ENCODE results near the gene APOBEC3A.

Gene APOBEC3A

DNA sequence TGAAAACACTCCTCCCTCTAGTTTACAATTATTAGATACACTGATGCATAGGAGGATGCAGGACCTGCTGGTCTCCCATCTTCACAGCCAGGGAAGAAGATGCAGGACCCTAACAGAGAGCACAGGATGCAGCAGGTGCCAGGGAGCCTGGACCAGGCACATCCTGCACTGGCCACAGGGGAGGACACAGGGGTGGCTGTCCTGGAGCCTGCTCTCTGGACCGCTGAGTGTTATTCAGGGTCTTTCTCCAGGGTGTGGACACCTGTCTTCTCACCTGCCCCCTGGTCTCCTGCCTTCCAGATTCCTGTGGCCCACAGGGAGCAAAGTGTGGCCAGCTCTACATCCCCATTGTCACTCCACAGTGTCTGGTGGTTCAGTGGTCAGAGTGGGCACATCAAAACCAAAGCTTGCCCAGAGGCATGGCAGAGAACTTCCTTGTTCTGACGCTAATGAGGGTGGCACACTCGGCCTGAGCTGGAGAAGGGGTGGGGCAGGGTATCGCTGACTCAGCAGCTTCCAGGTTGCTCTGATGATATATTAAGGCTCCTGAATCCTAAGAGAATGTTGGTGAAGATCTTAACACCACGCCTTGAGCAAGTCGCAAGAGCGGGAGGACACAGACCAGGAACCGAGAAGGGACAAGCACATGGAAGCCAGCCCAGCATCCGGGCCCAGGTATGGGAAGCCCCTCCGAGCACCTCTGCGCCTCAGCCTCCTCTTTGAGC is at the start of gene APOBEC3A:
APOBEC3A (plus strand) TSS at position 564 of the 725 bp plus-strand sequence; CDS start at position 647, 83 bp downstream.
- no peak for DNase-seq (ENCODE audit: low read depth in 2 of 2)

DNA sequence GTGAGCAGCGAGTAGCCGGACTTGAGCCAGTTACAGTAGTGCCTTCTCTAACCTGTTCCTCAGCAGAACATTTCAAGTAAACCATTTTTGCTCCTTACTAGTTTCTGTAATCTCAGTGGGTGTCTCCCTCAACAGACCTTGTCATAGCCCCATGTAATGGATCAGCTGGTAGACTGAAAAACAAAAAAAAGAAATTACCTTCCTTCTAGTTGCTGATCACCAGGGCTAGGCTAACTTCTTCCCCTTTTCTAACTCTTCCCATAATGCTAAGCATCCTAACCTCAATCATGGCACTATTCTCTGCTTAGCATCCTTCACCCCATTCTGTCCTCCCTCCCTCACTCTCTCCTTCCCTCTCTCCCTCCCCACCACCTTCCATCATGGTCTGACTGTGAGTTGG is 49.6 kb upstream of the APOBEC3A start:
- DNase-seq (ENCODE audit: low read depth in 2 of 2): no peak

DNA sequence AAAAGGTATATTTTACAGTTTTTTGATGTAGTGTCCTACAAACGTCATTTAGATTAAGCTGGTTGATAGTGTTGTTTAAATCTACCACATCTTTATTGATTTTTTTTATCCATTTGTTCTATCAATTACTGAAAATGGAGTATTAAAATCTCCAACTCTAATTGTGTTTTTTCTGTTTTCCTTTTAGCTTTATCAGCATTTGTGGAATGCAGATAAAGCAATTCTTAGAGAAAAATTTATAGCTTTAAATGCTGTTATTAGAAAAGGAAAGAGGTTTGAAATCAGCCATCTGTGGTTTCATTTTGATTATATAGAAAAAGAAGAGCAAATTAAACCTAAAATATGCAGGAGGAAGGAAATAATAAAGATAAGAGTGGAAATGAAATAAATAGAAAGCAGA is 46.0 kb upstream of the APOBEC3A start:
- DNase-seq (ENCODE audit: low read depth in 2 of 2): no peak

DNA sequence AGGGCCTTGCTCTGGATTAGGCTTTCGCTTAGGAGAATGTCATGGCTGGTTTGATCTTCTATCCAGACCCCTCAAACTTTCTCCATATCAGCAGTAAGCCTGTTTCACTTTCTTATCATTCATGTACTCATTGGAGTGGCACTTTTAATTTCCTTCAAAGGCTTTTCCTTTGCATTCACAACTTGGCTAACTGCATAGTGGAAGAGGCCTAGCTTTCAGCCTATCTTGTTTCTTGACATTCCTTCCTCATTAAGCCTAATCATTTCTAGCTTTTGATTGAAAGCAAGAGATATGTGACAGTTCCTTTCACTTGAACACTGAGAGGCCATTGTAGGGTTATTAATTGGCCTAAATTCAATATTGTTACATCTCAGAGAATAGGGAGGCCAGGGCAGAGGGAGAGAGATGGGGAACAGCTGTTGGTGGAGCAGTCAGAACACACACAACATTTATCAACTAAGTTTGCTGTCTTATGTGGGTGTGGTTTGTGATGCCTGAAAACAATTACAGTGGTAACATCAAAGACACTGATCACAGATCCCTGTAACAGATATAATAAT is 37.7 kb upstream of the APOBEC3A start:
- no peak for DNase-seq (ENCODE audit: low read depth in 2 of 2)

DNA sequence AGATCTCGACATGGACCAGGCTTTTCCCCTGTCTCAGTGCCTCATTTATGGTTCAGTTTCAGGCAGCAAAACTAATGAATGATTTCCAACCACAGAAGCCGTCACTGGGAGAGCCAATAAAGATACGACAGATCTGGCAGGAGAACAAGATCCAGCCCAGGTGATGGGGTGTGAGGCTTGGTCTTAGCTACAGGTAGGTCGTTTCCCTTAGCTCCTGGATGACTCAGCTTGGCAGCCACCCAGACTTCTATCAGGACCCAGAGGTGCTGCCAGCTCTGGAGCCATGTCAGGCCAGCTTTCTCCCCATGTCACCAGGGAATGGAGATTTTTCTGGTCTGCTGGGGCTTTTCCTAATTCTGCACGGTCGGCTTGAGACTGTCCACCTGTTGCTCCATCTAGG is 36.3 kb upstream of the APOBEC3A start:
- DNase-seq (ENCODE audit: low read depth in 2 of 2): no peak

DNA sequence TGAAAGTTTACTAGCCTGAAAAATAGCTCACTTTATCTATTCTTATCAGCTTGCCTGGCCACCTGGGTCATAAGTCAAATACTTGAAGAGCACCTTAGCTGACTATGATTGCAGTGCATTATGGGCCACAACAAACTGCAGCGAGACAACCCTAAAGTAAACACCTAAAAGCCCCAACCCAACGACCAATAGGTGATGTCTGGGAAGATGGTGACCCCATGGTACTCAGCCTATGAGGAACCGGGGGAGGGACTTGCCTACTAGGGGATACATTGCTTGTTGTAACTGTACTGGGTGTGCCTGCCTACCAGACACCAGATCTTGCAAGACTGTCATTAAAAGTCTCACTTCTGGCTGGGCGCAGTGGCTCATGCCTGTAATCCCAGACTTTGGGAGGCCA is 35.6 kb upstream of the APOBEC3A start:
- DNase-seq (ENCODE audit: low read depth in 2 of 2): no peak

DNA sequence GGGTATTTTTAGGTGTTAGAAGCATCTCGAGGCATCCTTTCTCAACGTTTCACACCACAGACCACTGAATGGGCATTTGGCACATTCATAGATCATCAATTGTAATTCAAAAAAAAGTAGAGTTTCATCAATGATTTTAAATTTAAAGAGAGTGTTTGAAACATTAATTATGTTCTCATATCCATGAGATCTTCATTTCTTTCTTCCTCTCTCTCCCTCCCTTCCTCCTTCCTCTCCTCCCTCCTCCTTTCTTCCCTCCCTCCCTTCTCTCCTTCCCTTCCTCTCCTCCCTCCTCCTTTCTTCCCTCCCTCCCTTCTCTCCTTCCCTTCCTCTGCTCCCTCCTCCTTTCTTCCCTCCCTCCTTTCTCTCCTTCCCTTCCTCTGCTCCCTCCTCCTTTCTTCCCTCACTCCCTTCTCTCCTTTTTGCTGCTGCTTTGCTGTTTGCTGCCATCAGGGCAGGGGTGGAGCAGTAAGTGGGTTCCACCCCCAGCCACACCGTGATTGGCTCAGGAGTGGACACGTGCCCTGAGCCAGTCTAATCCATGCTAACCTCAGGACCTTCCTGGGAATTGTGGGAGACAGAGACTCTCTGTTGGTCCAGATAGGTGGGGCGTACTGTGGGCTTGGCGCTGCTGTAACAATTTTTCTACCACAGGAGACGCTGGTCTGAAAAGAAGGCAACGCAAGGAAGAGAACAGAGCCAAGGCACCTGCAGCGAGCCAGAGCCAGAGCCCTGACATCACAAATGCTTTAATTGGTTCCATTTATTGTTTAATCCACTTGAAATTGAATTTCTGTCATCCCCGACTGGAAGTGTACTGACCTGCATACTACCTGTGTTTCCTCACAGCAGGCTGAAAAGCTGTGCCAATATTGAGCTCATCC is 33.7 kb upstream of the APOBEC3A start:
- DNase-seq (ENCODE audit: low read depth in 2 of 2): no peak

DNA sequence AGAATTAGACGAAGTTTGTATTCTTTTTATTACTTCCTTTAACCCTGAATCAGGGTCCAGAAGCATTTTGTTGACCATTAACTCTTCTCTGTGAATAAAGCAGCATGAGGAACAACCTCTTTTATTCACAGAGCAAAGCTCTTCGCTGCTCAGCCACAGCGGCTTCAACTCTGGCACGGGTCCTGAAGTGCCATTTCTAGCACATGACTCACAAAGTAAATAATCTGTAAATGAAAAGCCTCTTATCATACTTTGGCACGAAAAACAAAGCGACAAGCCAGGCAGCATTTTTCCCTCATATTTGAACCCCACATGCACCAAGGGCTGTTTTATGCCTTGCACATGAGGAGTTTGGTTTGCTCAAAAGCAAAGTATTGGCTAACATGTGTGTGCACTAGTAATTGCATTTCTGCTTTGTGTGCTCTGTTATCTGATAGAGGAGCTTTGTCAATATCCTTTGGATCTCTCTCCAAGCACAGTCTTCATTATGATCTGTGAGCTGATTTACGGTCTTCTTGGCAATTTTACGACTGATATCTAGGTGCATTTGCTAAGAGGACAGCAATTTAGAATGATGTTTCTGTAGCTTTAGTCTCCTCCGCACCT is 33.0 kb upstream of the APOBEC3A start:
- no peak for DNase-seq (ENCODE audit: low read depth in 2 of 2)

DNA sequence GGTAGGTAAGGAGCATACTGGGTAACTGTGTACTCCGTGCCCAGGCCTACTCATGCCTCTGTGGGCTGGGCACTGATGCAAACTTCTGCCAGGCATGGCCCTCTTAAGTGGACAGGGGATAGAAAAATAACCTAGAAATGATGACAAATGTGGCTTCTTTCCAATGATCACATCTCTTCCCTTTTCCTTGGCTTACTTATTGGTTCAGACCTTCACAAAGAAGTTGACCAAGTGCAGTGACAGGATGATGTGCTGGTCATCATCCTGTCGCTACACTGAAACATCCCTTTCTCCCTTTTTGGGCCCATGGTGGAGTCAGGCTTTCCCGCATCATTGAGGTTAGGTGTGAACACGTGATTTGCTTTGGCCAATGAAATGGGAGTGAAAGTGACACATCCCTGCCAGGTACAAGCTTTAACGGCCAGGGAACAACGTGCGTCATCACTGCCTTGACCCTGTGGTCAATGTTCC is 31.8 kb upstream of the APOBEC3A start:
- no peak for DNase-seq (ENCODE audit: low read depth in 2 of 2)

DNA sequence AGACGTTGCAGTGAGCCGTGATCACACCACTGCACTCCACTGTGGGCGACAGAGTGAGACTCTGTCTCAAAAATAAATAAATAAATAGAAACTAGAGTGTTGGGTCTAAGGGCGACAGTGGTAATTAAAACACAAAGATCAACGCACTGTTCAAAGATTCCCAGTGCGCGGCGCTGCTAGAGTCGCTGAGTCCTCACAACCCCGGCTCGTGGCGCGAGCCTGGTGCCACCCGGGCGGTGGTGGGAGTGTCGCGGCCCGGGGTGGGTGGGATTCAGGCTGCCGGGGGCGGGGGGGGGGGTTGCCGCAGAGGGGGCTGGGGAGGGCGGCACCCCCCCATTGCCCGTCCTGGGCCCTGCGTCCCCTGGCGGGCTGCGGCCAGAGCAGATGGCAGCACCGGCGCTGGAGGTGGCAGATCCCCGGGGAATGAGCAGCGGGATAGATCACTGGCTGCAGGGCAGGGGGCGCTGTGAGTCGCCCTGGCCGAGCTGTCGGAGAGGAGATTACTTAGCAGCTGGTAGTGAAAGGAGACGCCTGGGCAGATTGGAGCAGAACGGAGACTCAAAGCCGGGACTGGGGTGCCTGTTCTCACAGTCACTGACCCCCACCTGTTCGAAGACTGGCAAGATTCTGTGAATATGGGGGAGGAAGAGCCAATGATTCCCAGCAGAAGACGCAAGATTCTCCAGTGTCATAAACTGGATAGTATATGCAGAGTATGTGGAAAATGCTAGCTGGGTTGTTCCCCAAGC is 30.2 kb upstream of the APOBEC3A start:
- DNase-seq (ENCODE audit: low read depth in 2 of 2): peak in 1 of 2 experiments; percentile 54

DNA sequence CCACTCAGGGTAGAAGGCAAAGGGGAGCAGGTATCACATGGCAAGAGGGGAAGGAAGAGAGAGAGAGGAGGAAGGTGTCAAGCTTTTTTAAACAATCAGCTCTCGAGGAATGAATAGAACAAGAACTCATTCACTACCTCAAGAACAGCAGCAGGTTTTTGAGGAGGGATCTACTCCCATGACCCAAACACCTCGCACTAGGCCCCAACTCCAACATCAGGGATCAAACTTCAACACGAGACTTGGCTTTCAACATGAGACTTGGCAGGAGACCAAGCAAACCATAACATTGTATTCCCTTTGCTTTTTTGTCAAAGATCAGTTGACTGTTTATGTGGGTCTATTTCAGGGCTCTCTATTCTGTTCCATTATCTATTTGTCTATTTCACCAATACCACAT is 26.9 kb upstream of the APOBEC3A start:
- no peak for DNase-seq (ENCODE audit: low read depth in 2 of 2)

DNA sequence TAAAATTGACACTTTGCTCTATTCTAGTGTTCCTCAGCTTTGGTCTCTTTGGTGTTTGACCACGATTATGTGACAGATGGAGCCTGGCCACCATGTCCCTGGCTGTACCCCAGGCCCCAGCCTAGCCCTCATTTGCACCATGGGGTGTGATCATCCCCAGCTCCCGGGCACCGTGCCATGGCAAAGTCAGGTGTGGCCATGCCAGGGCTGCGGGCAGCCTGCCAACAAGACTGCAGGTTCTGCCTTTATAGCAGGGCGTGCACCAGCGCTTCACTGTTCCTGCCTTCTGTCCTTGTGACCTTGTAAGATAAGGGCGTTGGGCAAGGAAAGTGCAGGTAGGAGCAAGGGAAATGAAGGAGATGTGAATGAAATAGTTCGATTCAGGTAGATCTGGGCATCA is 22.4 kb upstream of the APOBEC3A start:
- no peak for DNase-seq (ENCODE audit: low read depth in 2 of 2)

DNA sequence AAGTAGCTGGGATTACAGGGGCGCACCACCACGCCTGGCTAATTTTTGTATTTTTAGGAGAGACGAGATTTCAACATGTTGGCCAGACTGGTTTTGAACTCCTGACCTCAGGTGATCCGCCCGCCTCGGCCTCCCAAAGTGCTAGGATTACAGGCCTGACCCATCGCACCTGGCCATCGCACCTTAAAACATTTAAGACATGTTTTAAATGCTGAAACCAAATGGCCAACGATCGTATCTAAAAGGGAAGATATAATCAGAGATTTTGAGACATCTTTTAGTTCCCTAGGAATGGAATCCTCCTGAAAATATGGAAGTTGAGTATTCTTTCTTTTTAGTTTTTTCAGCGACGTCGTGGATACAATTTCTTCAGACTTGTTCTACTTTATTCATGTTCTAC is 21.8 kb upstream of the APOBEC3A start:
- no peak for DNase-seq (ENCODE audit: low read depth in 2 of 2)

DNA sequence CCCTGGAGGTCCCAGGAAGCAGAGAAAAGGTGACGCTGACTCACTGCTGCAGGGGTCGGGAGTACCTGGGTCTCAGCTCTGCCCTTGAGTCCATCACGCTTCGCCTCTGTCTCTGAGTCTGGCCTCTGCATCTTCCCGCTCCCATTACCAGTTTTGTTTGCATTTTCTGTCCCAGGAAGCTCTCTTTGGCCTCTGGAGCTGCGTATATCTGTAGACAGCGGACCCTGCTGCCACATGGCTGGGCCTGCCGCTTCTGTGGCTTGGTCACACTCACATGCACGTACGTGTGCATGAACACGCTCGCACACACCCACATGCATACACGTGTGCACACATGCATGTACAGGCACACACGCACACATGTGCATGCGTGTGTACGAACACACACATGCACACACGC is 20.8 kb upstream of the APOBEC3A start:
- no peak for DNase-seq (ENCODE audit: low read depth in 2 of 2)

DNA sequence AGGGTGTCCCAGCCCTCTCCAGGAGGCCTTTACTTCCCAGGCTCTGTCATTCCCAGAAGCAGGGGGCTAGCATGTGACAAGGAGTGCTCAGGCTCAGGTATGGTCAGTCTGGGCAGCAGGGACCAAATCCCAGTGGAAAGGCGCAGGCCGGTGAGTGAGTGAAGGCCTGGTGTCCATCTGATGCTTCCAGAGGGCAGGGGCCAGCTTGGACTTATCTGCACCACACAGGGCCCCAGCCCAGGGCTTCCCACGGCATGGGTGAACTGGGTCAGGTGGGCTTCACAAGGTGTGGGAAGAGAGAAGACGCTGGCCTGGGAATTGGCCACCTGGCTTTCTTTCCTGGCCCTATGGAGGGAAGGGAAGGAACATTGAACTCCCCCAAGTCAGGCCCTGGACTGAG is 20.4 kb upstream of the APOBEC3A start:
- DNase-seq (ENCODE audit: low read depth in 2 of 2): no peak

DNA sequence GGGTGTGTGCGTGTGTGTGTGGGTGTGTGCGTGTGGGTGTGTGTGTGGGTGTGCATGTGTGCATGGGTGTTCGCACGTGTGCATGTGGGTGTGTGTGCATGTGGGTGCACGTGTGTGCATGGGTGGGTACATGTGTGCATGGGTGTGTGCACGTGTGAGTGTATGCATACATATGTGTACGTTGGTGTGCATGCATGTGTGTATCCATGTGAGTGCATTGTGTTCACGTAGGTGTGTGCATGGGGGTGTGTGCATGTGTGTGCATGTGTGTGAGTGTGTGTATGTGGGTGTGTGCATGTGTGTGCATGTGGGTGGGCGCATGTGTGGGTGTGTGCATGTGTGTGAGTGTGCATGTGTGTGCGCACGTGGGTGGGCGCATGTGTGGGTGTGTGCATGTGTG is 19.9 kb upstream of the APOBEC3A start:
- no peak for DNase-seq (ENCODE audit: low read depth in 2 of 2)

DNA sequence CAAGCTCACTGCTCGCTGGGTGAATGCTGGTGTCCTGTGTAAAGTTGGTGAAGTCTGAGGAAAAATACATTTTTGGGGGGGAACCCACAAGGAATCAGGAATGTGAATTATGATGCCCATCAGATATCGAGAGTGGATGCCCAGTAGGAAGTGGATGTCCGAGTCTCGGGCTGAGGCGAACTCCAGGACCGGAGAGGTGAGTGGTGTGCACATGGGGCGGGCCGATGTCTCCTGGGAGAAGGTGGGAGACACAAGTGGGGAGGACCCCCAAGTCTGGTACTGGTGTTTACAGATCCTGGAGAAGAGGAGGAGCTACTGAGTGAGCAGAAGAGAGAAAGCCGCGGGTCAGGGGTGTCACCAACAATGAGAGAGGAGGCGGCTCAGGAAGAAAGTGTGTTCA is 19.2 kb upstream of the APOBEC3A start:
- no peak for DNase-seq (ENCODE audit: low read depth in 2 of 2)

DNA sequence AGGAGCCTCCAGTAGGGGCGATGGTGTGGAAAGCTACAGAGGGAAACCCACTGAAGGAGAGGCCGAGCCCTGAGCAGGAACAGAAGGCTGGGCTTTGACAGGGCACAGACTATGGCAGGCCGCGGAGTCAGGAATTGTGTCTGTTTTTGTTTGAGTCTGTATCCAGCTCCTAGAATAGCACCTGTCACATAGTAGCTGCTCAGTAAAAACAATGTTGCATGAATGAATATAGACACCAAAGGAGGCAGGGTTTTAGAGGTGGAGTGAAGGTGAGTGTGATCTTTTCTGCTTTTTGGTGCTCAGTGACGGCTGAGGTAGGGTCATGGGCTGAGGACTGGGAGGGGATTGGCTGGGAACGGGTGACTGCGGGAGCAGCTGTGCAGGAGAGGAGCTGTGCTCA is 18.5 kb upstream of the APOBEC3A start:
- no peak for DNase-seq (ENCODE audit: low read depth in 2 of 2)

DNA sequence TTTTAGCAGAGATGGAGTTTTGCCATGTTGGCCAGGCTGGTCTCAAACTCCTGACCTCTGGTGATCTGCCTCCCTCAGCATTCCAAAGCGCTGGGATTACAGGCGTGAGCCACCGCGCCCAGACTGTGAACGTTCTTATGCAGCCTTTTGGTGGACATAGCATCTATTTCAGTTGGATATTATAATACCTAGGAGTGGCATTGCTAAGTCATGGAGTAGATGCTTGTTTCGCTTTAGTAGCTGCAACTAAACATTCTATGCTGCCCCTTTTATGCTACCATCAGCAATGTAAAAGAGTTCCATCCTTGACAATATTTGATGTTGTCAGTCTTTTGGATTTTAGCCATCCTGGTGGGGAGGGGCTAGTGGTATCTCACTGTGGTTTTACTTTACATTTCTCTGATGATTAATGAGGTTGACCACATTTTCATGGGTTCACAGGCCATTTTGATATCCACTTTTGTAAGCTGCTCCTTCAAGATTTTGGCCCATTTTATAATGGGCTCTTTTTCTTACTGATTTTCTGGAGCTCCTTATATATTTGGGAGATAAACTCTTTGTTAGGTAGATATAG is 16.5 kb upstream of the APOBEC3A start:
- DNase-seq (ENCODE audit: low read depth in 2 of 2): no peak

DNA sequence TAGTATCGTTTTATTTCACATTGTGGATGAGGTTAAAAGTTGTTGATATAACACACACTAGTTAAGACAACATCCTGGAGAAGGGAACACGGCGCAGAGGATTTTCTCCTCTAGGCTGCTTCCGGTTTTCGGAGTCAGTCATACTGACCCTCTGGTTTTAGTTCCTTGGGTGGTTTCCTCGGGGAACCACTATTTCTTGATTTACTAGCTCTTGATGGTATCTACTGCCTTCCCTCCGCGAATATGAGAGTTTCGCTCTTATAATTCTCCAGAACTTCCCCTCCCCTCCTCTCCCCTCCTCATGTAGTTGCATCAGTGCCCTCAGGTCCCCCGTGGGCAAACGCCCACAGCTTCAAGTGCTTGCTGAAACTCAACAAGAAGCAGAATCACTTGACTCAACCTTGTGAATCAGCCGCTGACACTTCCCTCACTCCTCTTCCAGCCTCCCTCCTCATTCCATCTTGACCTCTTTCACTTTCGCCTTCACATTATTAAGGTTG is 15.9 kb upstream of the APOBEC3A start:
- peak; percentile 61 to 67 for DNase-seq (ENCODE audit: low read depth in 2 of 2)

DNA sequence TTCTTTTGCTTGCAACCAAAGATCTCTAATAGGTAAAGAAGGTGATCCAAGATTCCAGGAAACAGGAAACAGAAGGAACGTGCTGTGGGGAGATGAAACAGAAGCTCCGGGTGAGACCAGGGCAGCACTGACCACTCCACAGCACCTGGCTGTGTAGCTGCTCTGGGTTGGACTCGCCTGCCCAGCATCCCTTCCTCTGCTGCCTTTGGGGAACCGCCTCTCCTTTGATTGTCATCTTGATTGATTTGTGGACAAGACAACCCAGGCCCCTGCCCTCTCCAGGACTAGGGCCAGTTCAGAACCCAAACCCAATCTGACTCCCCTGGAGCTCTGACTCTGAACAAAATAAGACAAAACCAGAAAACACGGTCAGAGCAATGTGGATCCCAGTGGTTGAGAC is 14.7 kb upstream of the APOBEC3A start:
- no peak for DNase-seq (ENCODE audit: low read depth in 2 of 2)
